IPS-18a (cell line): ENCODE data around the gene BTG4.

Source experiments
- H3K27ac ChIP-seq: one replicate; pipeline ENCODE4 v1.5.1; 2013; ENCODE audit warnings: low read length
- H3K27me3 ChIP-seq: one replicate; pipeline ENCODE4 v1.6.1; 2013; ENCODE audit warnings: mild to moderate bottlenecking, low read length; ENCODE audit not compliant: control insufficient read depth, insufficient read depth
- H3K36me3 ChIP-seq: one replicate; pipeline ENCODE4 v1.6.1; 2013; ENCODE audit warnings: low read depth, low read length; ENCODE audit not compliant: control insufficient read depth
- H3K4me1 ChIP-seq: one replicate; pipeline ENCODE4 v1.6.1; 2013; ENCODE audit warnings: low read depth, low read length; ENCODE audit not compliant: control insufficient read depth
- H3K4me3 ChIP-seq: one replicate; pipeline ENCODE4 v1.5.1; 2013; ENCODE audit warnings: low read length
- H3K9ac ChIP-seq: one replicate; pipeline ENCODE4 v1.6.1; 2013; ENCODE audit warnings: mild to moderate bottlenecking, low read length, moderate library complexity
- H3K9me3 ChIP-seq: one replicate; pipeline ENCODE4 v1.6.1; 2013; ENCODE audit warnings: low read depth, low read length; ENCODE audit not compliant: control insufficient read depth

Gene BTG4

DNA sequence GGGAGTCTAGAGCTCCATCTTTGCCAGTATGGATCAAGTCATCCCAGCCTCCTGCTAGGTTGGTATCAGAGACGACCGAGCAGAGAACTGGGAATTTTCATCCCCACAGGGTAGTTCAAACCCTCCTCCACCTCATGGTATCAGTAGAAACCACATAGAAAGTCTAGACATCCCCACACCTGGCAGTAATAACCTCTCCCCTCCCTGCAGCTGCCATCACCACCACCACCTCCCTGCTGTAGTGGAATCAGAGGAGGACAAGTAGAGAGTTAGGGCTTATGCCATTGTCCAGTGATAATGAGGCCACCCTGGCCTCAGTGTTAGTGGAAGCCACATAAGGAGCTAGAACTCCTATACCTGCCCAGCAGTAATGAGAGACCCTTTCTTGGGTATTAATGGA is 34.3 kb downstream of the BTG4 start:
- no peaks in the 10 kb centered on the region for H3K36me3 ChIP-seq
- no peak overlapping the region for H3K4me3 ChIP-seq
- no peak overlapping the region for H3K27ac ChIP-seq
- no peak overlapping the region for H3K9ac ChIP-seq
- H3K9me3 ChIP-seq = no peaks in the 10 kb centered on the region
- H3K4me1 ChIP-seq = no peaks in the 10 kb centered on the region
- no peaks in the 10 kb centered on the region for H3K27me3 ChIP-seq

DNA sequence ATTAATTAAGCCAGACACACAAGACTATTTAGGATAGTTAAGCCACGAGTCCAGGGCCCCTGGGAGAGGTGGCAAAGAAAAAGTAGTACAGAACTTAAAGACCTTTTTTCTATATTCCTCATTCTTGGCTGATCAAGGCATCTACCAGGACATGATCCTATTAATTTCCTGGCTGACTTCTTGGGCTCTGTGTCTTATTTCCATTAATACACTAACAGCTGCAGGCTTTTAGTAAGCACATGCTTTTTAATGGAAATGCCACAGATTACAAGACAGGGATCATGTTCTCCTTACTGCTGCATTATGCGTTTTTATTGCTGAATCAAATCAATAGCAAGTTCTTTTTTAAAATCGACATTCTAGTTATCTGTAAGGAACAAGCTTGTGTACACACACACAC is 35.2 kb downstream of the BTG4 start:
- Histone ChIP-seq H3K4me3 (no peak overlapping the region), H3K27me3 (no peaks in the 10 kb centered on the region), H3K36me3 (no peaks in the 10 kb centered on the region), H3K27ac (no peak overlapping the region), H3K4me1 (no peaks in the 10 kb centered on the region), H3K9ac (no peak overlapping the region), H3K9me3 (no peaks in the 10 kb centered on the region)

DNA sequence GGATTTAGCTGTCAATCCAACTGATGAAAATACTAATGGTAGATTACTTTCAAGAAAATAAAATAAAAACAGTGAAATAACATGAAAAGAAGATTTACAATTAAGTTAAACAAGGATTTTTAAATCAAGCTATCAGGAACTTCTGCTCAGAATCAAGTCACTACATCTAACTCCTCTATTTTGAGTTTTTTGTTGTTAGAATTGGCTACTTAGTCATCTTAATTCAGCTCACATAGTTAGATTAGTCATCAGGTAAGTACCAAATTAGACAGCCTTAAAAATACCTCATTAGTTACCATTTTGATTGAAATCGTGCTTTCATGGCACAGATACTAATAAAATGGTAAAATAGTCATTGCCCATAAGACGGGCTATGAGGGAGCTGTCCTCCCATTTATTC is 35.8 kb downstream of the BTG4 start:
- H3K36me3 ChIP-seq = no peaks in the 10 kb centered on the region
- no peak overlapping the region for H3K27ac ChIP-seq
- H3K9ac ChIP-seq = no peak overlapping the region
- H3K27me3 ChIP-seq = no peaks in the 10 kb centered on the region
- H3K9me3 ChIP-seq = no peaks in the 10 kb centered on the region
- H3K4me1 ChIP-seq = no peaks in the 10 kb centered on the region
- H3K4me3 ChIP-seq = no peak overlapping the region

DNA sequence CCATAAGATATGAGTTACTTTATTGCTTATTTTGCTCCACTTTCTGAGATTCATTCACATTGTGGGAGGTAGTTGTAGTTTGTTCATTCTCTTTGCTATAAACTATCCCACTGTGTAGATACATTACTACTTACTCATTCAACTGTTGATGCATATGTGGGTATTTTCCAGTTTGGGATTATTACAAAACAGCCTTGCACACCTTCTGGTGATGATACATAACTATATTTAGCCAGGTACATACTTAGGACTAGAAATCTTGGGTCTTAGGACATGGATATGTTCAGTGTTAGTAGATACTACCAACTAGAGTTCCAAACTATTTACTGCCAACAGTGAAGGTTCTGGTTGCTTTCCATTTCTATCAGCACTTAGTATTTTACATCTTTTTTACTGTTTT is 37.8 kb downstream of the BTG4 start:
- Histone ChIP-seq H3K4me3 (no peak overlapping the region), H3K4me1 (no peaks in the 10 kb centered on the region), H3K36me3 (no peaks in the 10 kb centered on the region), H3K9me3 (no peaks in the 10 kb centered on the region), H3K27ac (no peak overlapping the region), H3K9ac (no peak overlapping the region), H3K27me3 (no peaks in the 10 kb centered on the region)

DNA sequence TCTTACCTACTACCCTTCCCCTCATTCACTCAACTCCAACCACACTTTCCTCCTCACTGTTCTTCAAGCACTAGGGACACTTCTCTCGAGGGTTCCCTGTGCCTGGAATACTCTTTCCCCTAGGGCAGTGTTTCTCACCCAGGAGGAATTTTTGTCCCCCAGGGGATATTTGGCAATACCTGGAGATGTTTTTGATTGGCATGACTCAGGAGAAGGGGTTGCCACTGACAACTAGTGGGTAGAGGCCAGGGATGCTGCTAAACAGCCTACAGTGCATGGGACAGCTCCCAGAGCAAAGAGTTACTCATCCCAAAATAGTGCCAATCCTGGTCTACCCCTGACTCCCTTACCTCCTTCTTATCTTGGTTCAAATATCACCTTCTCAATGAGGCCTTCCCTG is 40.0 kb downstream of the BTG4 start:
- Histone ChIP-seq H3K9ac (no peak overlapping the region), H3K27ac (no peak overlapping the region), H3K4me1 (no peaks in the 10 kb centered on the region), H3K27me3 (no peaks in the 10 kb centered on the region), H3K36me3 (no peaks in the 10 kb centered on the region), H3K4me3 (no peak overlapping the region), H3K9me3 (no peaks in the 10 kb centered on the region)

DNA sequence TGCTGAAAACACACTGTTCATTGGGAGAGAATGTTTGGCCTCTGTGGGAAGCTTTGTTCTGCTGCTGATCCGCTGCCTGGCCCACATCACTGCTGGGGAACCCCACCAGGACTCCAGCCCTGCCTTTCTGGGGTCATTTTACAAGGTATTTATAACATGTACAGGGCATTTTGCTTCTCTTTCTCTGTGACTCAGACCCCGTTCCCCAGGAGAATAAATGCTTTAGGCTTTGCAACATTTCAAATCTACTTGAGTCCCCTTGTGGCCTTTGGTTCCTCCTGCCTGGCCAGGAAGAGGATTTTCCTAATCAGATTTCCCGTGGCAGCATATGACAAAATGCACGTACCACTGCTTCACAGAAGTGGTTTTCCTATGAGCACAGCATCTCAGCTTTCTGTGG is 43.0 kb downstream of the BTG4 start:
- Histone ChIP-seq H3K9ac (no peak overlapping the region), H3K4me3 (no peak overlapping the region), H3K27me3 (no peaks in the 10 kb centered on the region), H3K36me3 (no peaks in the 10 kb centered on the region), H3K27ac (no peak overlapping the region), H3K4me1 (no peaks in the 10 kb centered on the region), H3K9me3 (no peaks in the 10 kb centered on the region)

DNA sequence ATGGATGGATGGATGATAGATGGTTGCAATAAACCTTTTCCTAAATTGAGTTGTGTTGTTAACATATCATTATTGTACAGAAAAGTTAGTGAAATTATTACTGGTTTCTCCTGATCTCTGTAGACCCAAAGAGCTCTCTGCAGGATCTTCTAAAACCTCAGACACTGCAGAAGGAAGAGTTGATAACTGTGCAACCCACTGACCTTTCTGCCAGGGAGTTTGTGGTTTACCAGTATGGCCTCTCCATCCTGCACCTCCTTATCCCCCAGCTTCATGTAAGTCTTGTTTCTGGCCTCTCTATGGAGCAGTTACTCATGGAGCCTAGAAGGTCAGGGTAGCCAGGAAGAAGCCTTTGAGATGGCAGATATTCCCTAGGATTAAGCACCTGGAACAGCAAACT is 45.6 kb downstream of the BTG4 start:
- Histone ChIP-seq H3K27me3 (no peaks in the 10 kb centered on the region), H3K4me1 (no peaks in the 10 kb centered on the region), H3K36me3 (no peaks in the 10 kb centered on the region), H3K27ac (no peak overlapping the region), H3K9ac (no peak overlapping the region), H3K9me3 (no peaks in the 10 kb centered on the region), H3K4me3 (no peak overlapping the region)

DNA sequence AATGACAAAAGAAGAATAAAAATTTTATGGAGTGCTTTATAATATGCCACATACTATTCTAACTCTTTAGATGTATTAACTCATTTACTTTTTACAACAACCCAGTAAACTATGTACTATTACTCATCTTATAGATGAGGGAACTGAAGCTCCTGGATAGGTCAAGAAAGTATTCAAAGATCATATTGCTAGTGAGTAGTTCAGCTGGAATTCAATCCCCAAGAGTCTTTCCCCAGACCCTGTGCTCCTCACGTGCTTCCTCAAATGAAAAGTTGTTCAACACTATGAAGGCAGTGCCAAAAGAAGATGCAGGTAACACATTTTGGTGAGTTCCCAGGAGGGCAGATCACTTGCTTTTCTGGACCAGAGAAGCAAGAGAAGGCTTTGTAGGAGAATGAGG is 46.8 kb downstream of the BTG4 start:
- H3K4me1 ChIP-seq = no peaks in the 10 kb centered on the region
- no peak overlapping the region for H3K27ac ChIP-seq
- H3K9me3 ChIP-seq = no peaks in the 10 kb centered on the region
- H3K4me3 ChIP-seq = no peak overlapping the region
- H3K36me3 ChIP-seq = no peaks in the 10 kb centered on the region
- no peak overlapping the region for H3K9ac ChIP-seq
- no peaks in the 10 kb centered on the region for H3K27me3 ChIP-seq

DNA sequence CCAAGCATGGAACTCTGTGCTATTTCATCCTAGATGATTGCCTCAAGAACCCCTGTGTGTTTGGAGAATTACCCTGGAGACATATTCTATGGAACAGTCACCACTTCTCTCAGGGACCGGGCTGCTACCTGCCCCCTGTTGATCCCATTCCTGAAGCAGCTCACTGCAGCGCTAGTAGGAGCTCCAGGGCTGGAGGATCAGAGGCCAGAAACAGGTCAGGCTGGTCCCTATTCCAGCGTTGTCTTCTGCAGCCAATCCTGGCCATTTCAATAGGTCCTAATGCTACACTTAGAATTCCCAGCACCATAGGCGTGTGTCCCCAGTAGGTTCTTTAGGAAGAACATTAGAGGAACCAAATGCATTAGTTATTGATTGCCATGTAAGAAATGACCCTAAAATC is 48.9 kb downstream of the BTG4 start:
- Histone ChIP-seq H3K36me3 (no peaks in the 10 kb centered on the region), H3K9ac (no peak overlapping the region), H3K27ac (no peak overlapping the region), H3K4me1 (no peaks in the 10 kb centered on the region), H3K27me3 (no peaks in the 10 kb centered on the region), H3K9me3 (no peaks in the 10 kb centered on the region), H3K4me3 (no peak overlapping the region)

DNA sequence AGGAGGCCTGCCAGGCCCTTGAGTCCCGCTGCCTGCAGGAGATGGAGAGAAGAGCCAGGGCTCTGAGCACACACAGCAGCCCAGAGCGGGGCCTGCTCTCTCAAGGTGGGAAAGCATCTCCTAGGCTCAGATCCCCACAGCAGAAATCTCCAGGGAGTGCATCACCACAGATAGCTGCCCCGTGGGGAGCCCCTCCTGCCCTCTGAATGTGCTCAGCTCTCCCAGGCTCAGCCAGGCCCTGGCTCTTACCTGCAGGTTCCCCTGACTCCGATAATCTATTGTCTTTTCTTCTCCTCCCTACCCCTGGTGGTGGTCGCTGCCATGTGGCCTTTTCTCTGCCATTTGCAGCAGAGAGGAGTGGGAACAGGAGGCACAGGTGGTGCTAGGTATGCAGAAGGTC is 49.9 kb downstream of the BTG4 start:
- Histone ChIP-seq H3K9me3 (no peaks in the 10 kb centered on the region), H3K4me1 (no peaks in the 10 kb centered on the region), H3K4me3 (no peak overlapping the region), H3K27me3 (no peaks in the 10 kb centered on the region), H3K27ac (no peak overlapping the region), H3K9ac (no peak overlapping the region), H3K36me3 (no peaks in the 10 kb centered on the region)

DNA sequence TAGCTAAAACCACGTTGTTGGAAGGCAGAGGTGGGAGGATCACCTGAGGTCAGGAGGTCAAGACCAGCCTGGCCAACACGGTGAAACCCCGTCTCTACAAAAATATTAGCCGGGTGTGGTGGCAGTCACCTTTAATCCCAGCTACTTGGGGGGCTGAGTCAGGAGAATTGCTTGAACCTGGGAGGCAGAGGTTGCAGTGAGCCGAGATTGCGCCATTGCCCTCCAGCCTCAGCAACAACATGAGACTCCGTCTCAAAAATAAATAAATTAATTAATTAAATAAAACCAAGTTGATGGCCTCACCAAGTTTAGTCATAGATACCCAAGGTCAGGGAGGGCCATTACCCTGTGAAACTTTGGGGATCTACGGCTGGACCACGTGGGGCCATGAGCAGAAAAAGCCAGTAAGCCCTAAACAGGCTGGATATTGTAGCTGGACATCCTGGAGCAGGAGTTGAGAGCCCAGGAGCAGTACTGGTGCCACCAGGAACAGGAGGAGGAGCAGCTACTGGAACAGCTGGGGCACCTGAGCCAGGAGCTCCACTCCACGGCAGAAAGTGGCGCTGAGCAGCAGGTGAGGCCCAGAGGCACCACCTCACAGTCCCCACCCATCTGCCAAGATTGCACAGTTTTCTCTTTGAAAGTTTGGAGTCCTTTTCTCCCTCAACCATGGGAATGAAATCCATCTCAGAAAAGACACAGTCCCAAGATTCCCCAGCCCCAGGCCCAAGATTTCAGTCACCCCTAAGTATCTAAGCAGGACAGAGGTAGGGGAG is 50.5 kb downstream of the BTG4 start:
- no peaks in the 10 kb centered on the region for H3K9me3 ChIP-seq
- H3K4me1 ChIP-seq = no peaks in the 10 kb centered on the region
- H3K36me3 ChIP-seq = no peaks in the 10 kb centered on the region
- no peak overlapping the region for H3K27ac ChIP-seq
- no peaks in the 10 kb centered on the region for H3K27me3 ChIP-seq
- H3K4me3 ChIP-seq = no peak overlapping the region
- no peak overlapping the region for H3K9ac ChIP-seq

DNA sequence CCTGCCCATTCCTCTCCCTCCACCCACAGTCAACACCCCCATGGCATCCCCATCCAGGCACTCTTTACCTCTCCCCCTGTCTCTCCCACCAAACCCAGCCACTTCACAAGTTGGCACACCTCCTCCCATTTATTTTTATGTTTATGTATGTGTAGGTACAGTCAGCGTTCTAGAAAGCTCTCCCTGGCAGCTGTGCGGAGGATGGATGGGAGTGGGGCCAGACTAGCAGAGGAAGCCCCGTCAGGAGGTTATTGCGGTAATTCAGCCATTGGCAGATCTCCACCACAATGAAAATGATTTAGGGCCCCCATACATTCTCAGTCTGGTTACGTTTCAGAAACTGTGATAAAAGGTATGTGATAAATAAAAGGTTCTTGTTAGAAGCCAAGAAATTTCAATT is 51.3 kb downstream of the BTG4 start:
- no peaks in the 10 kb centered on the region for H3K36me3 ChIP-seq

More for the DNA sequence above, 51.3 kb downstream of the BTG4 start:
- H3K4me1 ChIP-seq = no peaks in the 10 kb centered on the region
- H3K27me3 ChIP-seq = no peaks in the 10 kb centered on the region
- H3K9ac ChIP-seq = no peak overlapping the region
- no peak overlapping the region for H3K27ac ChIP-seq
- no peaks in the 10 kb centered on the region for H3K9me3 ChIP-seq
- no peak overlapping the region for H3K4me3 ChIP-seq
